Sigmoid colon (tissue), 7 donors: Measurements from ENCODE around the gene NGFR. TPM values are rescaled to one million over a fixed set of nuclear protein-coding genes. Genes with fewer than 3 reads are reported as not detected.
"Not testable (repeated sequence)": the region's sequence is repeated elsewhere in the genome, so short reads cannot be mapped to it uniquely, and the experiment has no call there.

Source experiments
- DNase-seq: peaks from one replicate; pipeline ENCODE4 v3.0.0-alpha.2; 2019
- H3K27ac ChIP-seq, 4 donors: fragments of 200-600 bp; sonication (generic); one replicate each; pipeline ENCODE4 v1.5.1; 2016 to 2019; ENCODE audit warnings: mild to moderate bottlenecking in 1 of 4
- H3K27me3 ChIP-seq, 3 donors: fragments of 200-600 bp; sonication (generic); one replicate each; pipeline ENCODE4 v1.5.1; 2019; ENCODE audit warnings: mild to moderate bottlenecking in 1 of 3
- H3K36me3 ChIP-seq, 4 donors: fragments of 200-600 bp; sonication (generic); one replicate each; pipeline ENCODE4 v1.5.1; 2016 to 2019
- H3K4me1 ChIP-seq, 4 donors: fragments of 200-600 bp; sonication (generic); one replicate each; pipeline ENCODE4 v1.5.1; 2017 to 2019
- H3K4me3 ChIP-seq, 4 donors: fragments of 200-600 bp; sonication (generic); one replicate each; pipeline ENCODE4 v1.5.1; 2017 to 2019; ENCODE audit warnings: mild to moderate bottlenecking in 2 of 4, moderate library complexity in 1 of 4
- H3K9me3 ChIP-seq, 4 donors: fragments of 200-600 bp in 3 of 4; sonication (generic) in 3 of 4; one replicate each; pipeline versions ENCODE4 v1.5.1 to v1.6.1; 2013 to 2019
- CTCF ChIP-seq, 4 experiments: fragments of 450-650 bp in 3 of 4; fragments of 200-600 bp in 1 of 4; IDR thresholded peaks; one replicate each; pipeline ENCODE4 v1.5.1; 2016 to 2019; ENCODE audit warnings: antibody characterized with exemption in 4 of 4, mild to moderate bottlenecking in 3 of 4, moderate library complexity in 2 of 4
- EP300 ChIP-seq, 4 donors: sonication (generic); formaldehyde crosslinking; IDR thresholded peaks; one replicate each; pipeline ENCODE4 v1.6.1; 2017; ENCODE audit warnings: antibody characterized with exemption in 4 of 4
- POLR2A ChIP-seq, 2 donors: fragments of 450-650 bp; IDR thresholded peaks; one replicate each; pipeline ENCODE4 v1.6.1; 2016; ENCODE audit warnings: antibody characterized with exemption in 2 of 2, mild to moderate bottlenecking in 2 of 2, moderate library complexity in 2 of 2
- POLR2AphosphoS5 ChIP-seq, 4 donors: sonication (generic); formaldehyde crosslinking; IDR thresholded peaks; one replicate each; pipeline ENCODE4 v1.6.1; 2017; ENCODE audit warnings: antibody characterized with exemption in 4 of 4
- WGBS, 2 donors: extraction: QIAGEN DNeasy Blood & Tissue Kit; methylation state at CpG; one replicate each; pipeline ENCODE4 v1.1.7; 2013; 5-methylcytosine and 5-hydroxymethylcytosine counted together
- intact Hi-C: fragments of 100-400 bp; cut with DNase I; formaldehyde crosslinking; loops from one replicate; pipeline ENCODE4 v1.15.1; 2023
- polyA plus RNA-seq, 3 donors: library from polyadenylated mRNA; stranded (reverse); fragments of 200-250 nt; gene quantifications; one replicate each; pipeline ENCODE4 v1.2.3, GENCODE V29; 2013
- total RNA-seq, 4 donors: library from RNA; depleted of rRNA; stranded (reverse); fragments of >200 nt; gene quantifications; one replicate each; pipeline ENCODE4 v1.1.0, GENCODE V29; 2016
- donor health status: healthy with polysubstance abuse.
- donor health status: Bipolar disorder and iron deficiency.
- donor health status: healthy.

NGFR gene
- total and polyA plus RNA-seq, 7 donors, result 0.46 to 15.2 (median 6.9) TPM

GRCh38 chr17:49502254-49502653 lies 7.2 kb downstream of the NGFR start:
- peaks cover 2 to 28% (median 8%) of the 10 kb centered on the region in 3 donors for H3K27me3 ChIP-seq
- WGBS, 2 donors, result 62 to 64% methylated on average over 4 of the region's 4 CpGs

GRCh38 chr17:49502680-49503079 lies 7.6 kb downstream of the NGFR start:
- peaks cover 0 to 28% (median 7%) of the 10 kb centered on the region in 3 donors for H3K27me3 ChIP-seq
- H3K27ac ChIP-seq, DNase-seq, H3K9me3 ChIP-seq, intact Hi-C loops, H3K36me3 ChIP-seq, H3K4me3 ChIP-seq, H3K4me1 ChIP-seq: not testable (repeated sequence)
- WGBS, 2 donors, result 41 to 55% methylated on average over 5 of the region's 5 CpGs

More at GRCh38 chr17:49502254-49502653, 7.2 kb downstream of the NGFR start:
- Histone ChIP-seq H3K4me1 (peaks cover 0 to 13% (median 10%) of the 10 kb centered on the region in 4 donors), H3K9me3 (no peaks in the 10 kb centered on the region), H3K36me3 (no peaks in the 10 kb centered on the region), H3K4me3 (no peak overlapping the region), H3K27ac (no peak overlapping the region)
- intact Hi-C loops, result no loop called here
- no peak for DNase-seq
- no peak for TF ChIP-seq POLR2A (IDR thresholded peaks at IDR 0.05)
- TF ChIP-seq EP300 (IDR thresholded peaks at IDR 0.05), result no peak
- no peak for TF ChIP-seq POLR2AphosphoS5 (IDR thresholded peaks at IDR 0.05)
- no peak for TF ChIP-seq CTCF (IDR thresholded peaks at IDR 0.05)

GRCh38 chr17:49504369-49504768 lies 9.3 kb downstream of the NGFR start:
- no peak for DNase-seq
- Histone ChIP-seq H3K9me3 (no peaks in the 10 kb centered on the region), H3K36me3 (no peaks in the 10 kb centered on the region), H3K27me3 (peaks cover 0 to 26% (median 0%) of the 10 kb centered on the region in 3 donors), H3K27ac (no peak overlapping the region), H3K4me1 (peaks cover 0 to 2% (median 0%) of the 10 kb centered on the region in 4 donors), H3K4me3 (no peak overlapping the region)
- TF ChIP-seq POLR2A (IDR thresholded peaks at IDR 0.05) (no peak), EP300 (IDR thresholded peaks at IDR 0.05) (no peak), CTCF (IDR thresholded peaks at IDR 0.05) (no peak), POLR2AphosphoS5 (IDR thresholded peaks at IDR 0.05) (no peak)
- 33 to 72% methylated on average over 4 of the region's 4 CpGs for WGBS, 2 donors
- intact Hi-C loops, result no loop called here

GRCh38 chr17:49505854-49506253 lies 10.8 kb downstream of the NGFR start:
- Histone ChIP-seq H3K27me3 (peaks cover 0 to 16% (median 0%) of the 10 kb centered on the region in 3 donors), H3K4me3 (no peak overlapping the region), H3K4me1 (peaks cover 0 to 6% (median 0%) of the 10 kb centered on the region in 4 donors), H3K36me3 (no peaks in the 10 kb centered on the region), H3K27ac (no peak overlapping the region), H3K9me3 (no peaks in the 10 kb centered on the region)
- intact Hi-C loops, result no loop called here
- TF ChIP-seq CTCF (IDR thresholded peaks at IDR 0.05) (no peak), POLR2AphosphoS5 (IDR thresholded peaks at IDR 0.05) (peak in 1 of 4 donors; percentile 26)
- 69 to 75% methylated on average over 14 of the region's 14 CpGs for WGBS, 2 donors
- DNase-seq, result no peak

GRCh38 chr17:49506282-49506681 lies 11.2 kb downstream of the NGFR start:
- peaks cover 0 to 6% (median 0%) of the 10 kb centered on the region in 4 donors for H3K4me1 ChIP-seq
- no peak for TF ChIP-seq POLR2A (IDR thresholded peaks at IDR 0.05)
- no peak for TF ChIP-seq POLR2AphosphoS5 (IDR thresholded peaks at IDR 0.05)
- TF ChIP-seq CTCF (IDR thresholded peaks at IDR 0.05), result no peak
- no peak for TF ChIP-seq EP300 (IDR thresholded peaks at IDR 0.05)
- no peaks in the 10 kb centered on the region for H3K9me3 ChIP-seq
- H3K4me3 ChIP-seq, result no peak overlapping the region
- intact Hi-C loops, result no loop called here
- no peak for DNase-seq
- H3K27me3 ChIP-seq, result peaks cover 0 to 14% (median 0%) of the 10 kb centered on the region in 3 donors
- WGBS, 2 donors, result 92 to 94% methylated on average over 57 of the region's 57 CpGs
- H3K36me3 ChIP-seq, result no peaks in the 10 kb centered on the region
- H3K27ac ChIP-seq, result no peak overlapping the region
